Nephron (organoid): ENCODE data around the gene PRKCH.

Experiments used
- H3K27ac Mint-ChIP-seq, 3 experiments: 2 replicates each; pipeline ENCODE4 v1.8.0; 2020; ENCODE audit warnings: mixed read lengths in 3 of 3, mild to moderate bottlenecking in 2 of 3, moderate library complexity in 1 of 3
- H3K27me3 Mint-ChIP-seq: 2 replicates; pipeline ENCODE4 v1.8.0; 2021; ENCODE audit warnings: low read depth, mild to moderate bottlenecking, moderate library complexity, mixed read lengths
- H3K36me3 Mint-ChIP-seq: 2 replicates; pipeline ENCODE4 v1.8.0; 2020; ENCODE audit warnings: low read depth, mixed read lengths
- H3K4me1 Mint-ChIP-seq: 2 replicates; pipeline ENCODE4 v1.8.0; 2020; ENCODE audit warnings: mixed read lengths
- H3K4me3 Mint-ChIP-seq, 3 experiments: 2 replicates each; pipeline ENCODE4 v1.8.0; 2020; ENCODE audit warnings: mild to moderate bottlenecking in 3 of 3, mixed read lengths in 3 of 3, moderate library complexity in 2 of 3
- H3K9me3 Mint-ChIP-seq: 2 replicates; pipeline ENCODE4 v1.8.0; 2020; ENCODE audit warnings: mixed read lengths
- TF ChIP-seq, protein P1 (sequence below), 3 experiments: fragments of 200-600 bp; sonication (generic); IDR thresholded peaks; one replicate each; pipeline ENCODE4 v1.5.0; 2021; ENCODE audit warnings: antibody characterized with exemption in 3 of 3; ENCODE audit not compliant: unreplicated experiment in 3 of 3

Gene PRKCH

DNA sequence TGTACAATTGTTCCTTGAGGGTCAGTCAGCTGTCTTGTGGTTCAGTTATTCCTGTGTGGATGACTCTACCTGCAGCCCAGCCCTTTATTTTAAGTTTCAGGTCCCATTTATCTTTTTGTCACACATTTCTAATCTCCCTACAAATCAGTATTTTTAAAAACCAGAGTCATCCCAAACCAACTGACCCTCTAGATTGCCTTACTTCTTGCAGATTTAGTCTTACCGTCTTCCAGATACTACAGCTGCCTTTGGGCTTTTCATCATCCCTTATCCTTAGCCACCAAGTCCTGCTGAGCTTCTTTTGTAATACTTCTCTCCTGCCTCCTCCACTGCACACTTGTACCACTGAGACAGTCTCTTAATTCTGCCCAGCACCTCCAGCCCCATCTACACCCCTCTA lies 54.9 kb downstream of the PRKCH start:
- H3K27me3 Mint-ChIP-seq, result no peaks in the 10 kb centered on the region
- H3K9me3 Mint-ChIP-seq, result peaks cover 46% of the 10 kb centered on the region
- no peaks in the 10 kb centered on the region for H3K4me1 Mint-ChIP-seq
- H3K27ac Mint-ChIP-seq, result no peak overlapping the region
- peaks cover 19% of the 10 kb centered on the region for H3K36me3 Mint-ChIP-seq
- TF ChIP-seq, protein P1, sequence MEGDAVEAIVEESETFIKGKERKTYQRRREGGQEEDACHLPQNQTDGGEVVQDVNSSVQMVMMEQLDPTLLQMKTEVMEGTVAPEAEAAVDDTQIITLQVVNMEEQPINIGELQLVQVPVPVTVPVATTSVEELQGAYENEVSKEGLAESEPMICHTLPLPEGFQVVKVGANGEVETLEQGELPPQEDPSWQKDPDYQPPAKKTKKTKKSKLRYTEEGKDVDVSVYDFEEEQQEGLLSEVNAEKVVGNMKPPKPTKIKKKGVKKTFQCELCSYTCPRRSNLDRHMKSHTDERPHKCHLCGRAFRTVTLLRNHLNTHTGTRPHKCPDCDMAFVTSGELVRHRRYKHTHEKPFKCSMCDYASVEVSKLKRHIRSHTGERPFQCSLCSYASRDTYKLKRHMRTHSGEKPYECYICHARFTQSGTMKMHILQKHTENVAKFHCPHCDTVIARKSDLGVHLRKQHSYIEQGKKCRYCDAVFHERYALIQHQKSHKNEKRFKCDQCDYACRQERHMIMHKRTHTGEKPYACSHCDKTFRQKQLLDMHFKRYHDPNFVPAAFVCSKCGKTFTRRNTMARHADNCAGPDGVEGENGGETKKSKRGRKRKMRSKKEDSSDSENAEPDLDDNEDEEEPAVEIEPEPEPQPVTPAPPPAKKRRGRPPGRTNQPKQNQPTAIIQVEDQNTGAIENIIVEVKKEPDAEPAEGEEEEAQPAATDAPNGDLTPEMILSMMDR (IDR thresholded peaks at IDR 0.05; ENCODE audit: unreplicated experiment in 3 of 3), result no peak
- H3K4me3 Mint-ChIP-seq, result no peak overlapping the region

DNA sequence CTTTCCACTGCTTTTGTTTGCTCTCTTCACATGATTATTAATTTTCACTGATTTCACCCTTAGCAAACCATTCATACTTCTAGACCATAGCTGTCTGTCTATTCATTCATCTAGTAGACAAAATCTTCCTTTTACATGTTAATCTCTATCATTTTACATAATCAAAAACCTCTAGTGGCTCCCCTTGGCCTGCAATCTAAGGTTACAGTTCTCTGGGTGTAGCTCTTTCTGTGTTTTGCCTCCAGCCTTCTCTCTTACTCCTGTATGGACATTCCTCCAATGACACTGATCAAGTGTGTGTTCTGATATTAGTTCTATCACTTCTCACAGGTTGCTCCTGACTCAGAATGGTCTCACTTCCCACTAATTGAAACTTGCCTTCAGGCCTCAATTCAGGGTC lies 56.4 kb downstream of the PRKCH start:
- TF ChIP-seq, protein P1 (IDR thresholded peaks at IDR 0.05; ENCODE audit: unreplicated experiment in 3 of 3), result no peak

DNA sequence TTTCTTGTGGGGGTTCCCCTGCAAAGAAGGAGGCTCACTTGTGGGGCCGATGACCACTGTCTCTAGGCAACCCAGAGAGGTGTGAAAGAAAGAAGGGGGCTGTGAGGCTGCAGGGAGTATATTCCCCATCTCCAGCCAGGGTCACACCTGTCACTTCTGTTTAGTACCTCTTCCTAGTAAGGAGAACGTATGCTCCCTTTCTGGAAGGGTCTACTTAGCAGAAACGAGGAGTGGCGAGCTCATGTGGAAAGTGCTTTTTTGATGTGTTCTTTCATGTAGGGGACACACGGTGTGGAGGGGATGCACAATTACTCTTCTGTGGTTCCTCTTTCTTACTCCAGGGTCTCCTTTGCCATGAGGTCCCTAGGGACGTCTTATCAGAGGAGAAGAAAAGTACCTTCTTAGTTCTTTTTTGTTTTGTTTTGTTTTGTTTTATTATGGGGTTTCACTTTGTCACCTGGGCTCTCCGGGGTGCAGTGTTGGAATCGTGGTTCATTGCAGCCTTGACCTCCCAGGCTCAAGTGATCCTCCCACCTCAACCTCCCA lies 58.3 kb downstream of the PRKCH start:
- no peaks in the 10 kb centered on the region for H3K4me1 Mint-ChIP-seq
- H3K36me3 Mint-ChIP-seq, result peaks cover 14% of the 10 kb centered on the region
- H3K9me3 Mint-ChIP-seq, result peaks cover 27% of the 10 kb centered on the region
- TF ChIP-seq, protein P1 (IDR thresholded peaks at IDR 0.05; ENCODE audit: unreplicated experiment in 3 of 3), result no peak
- no peak overlapping the region for H3K4me3 Mint-ChIP-seq
- H3K27ac Mint-ChIP-seq, result no peak overlapping the region
- no peaks in the 10 kb centered on the region for H3K27me3 Mint-ChIP-seq

More for the DNA sequence above, 56.4 kb downstream of the PRKCH start:
- H3K4me1 Mint-ChIP-seq, result no peaks in the 10 kb centered on the region
- H3K4me3 Mint-ChIP-seq, result no peak overlapping the region
- H3K9me3 Mint-ChIP-seq, result peaks cover 41% of the 10 kb centered on the region
- H3K36me3 Mint-ChIP-seq, result peaks cover 19% of the 10 kb centered on the region
- H3K27me3 Mint-ChIP-seq, result no peaks in the 10 kb centered on the region
- no peak overlapping the region for H3K27ac Mint-ChIP-seq

DNA sequence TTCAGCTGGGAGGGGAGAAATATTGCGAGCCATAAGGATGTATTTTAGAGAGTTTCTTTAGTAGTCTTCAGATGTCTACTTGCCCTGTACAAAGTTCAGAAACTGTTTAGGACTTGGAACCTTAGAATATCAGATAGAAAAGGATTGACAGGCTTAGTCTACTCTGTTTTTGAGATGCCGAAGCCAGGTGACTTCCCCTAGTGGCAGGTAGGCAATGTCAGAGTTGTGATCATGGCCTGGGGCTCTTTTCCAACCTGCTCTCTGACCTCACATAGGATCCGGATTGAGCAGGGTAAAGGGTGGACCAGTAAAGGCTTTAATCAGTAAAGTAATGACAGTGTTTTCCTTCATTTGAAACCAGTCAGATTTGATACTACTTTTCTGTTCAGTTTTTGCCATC lies 59.6 kb downstream of the PRKCH start:
- TF ChIP-seq, protein P1 (IDR thresholded peaks at IDR 0.05; ENCODE audit: unreplicated experiment in 3 of 3), result no peak
- Mint-ChIP-seq H3K27ac (no peak overlapping the region), H3K9me3 (peaks cover 17% of the 10 kb centered on the region), H3K4me3 (no peak overlapping the region), H3K36me3 (peaks cover 6% of the 10 kb centered on the region), H3K4me1 (no peaks in the 10 kb centered on the region), H3K27me3 (no peaks in the 10 kb centered on the region)

DNA sequence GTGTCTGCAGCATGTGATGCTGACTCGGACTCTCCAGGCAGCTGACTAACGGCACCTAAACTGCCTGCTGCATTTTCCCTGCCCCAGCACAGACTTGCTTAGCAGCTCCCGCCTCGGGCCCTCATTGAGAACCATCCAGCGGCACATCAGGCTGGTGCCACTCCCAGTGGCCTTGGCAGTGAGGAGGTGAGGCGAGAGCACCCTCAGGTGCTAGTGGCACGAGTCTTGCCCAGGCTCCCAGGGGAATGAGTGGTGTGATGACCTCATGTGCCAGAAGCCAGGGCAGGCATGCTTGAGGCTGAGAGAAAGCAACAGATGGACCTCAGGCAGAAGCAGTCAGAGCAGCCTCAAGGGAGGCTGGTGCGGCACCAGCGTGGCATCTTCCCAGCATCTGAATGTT lies 60.2 kb downstream of the PRKCH start:
- Mint-ChIP-seq H3K27me3 (no peaks in the 10 kb centered on the region), H3K4me1 (no peaks in the 10 kb centered on the region), H3K9me3 (peaks cover 12% of the 10 kb centered on the region), H3K36me3 (peaks cover under 1% of the 10 kb centered on the region), H3K4me3 (no peak overlapping the region), H3K27ac (no peak overlapping the region)
- TF ChIP-seq, protein P1 (IDR thresholded peaks at IDR 0.05; ENCODE audit: unreplicated experiment in 3 of 3), result no peak

DNA sequence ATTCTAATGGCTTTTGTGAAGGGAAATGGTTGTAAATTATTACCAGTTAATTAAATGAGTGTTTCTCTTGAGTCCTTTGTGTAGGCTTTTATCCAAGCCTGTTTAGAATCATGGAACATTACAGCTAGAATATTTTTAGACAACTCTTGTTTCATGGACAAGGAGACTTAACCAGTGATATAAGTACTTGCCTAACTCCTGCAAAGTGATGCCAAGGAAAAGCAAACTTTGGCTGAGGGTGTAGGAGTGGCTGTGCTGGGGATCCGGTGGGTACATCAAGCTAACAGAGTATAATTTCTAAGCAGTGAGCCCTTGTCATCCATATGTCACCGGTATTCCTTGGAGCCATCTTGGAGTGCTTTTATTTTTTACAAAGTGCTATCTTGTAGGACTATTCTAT lies 61.5 kb downstream of the PRKCH start:
- H3K36me3 Mint-ChIP-seq, result no peaks in the 10 kb centered on the region
- H3K9me3 Mint-ChIP-seq, result peaks cover 1% of the 10 kb centered on the region
- no peaks in the 10 kb centered on the region for H3K27me3 Mint-ChIP-seq
- TF ChIP-seq, protein P1 (IDR thresholded peaks at IDR 0.05; ENCODE audit: unreplicated experiment in 3 of 3), result no peak
- H3K4me1 Mint-ChIP-seq, result no peaks in the 10 kb centered on the region
- no peak overlapping the region for H3K4me3 Mint-ChIP-seq
- no peak overlapping the region for H3K27ac Mint-ChIP-seq
